ENCODE measurements around the gene FAF1.
A peak's percentile ranks its signal among the peaks of the same experiment; 100 is the strongest.

The FAF1 gene

GRCh38 chr1:50968821-50969610 is 8.9 kb upstream of the FAF1 start (continued):
- peak; percentile 35 for TF ChIP-seq PRDM10 (tag by site-specific recombination; IDR thresholded peaks at IDR 0.05)
- TF ChIP-seq ZBTB21 (tag by site-specific recombination; IDR thresholded peaks at IDR 0.05) = no peak
- no peak for TF ChIP-seq FEZF1 (tag by site-specific recombination; IDR thresholded peaks at IDR 0.05)
- peak; percentile 94 for TF ChIP-seq ZNF335 (tag by site-specific recombination; conservative IDR thresholded peaks at IDR 0.05)
- TF ChIP-seq ZNF600 (tag by site-specific recombination; IDR thresholded peaks at IDR 0.05) = peak; percentile 54; the same call in 1 of the 2 replicates
- peak; percentile 87 for TF ChIP-seq PRDM1 (tag by site-specific recombination; IDR thresholded peaks at IDR 0.05)
- TF ChIP-seq ZBTB7A (tag by site-specific recombination; IDR thresholded peaks at IDR 0.05; ENCODE audit: low read depth) = peak; percentile 54; the same call in 1 of the 2 replicates
- peak; percentile 62; the same call in 1 of the 2 replicates for TF ChIP-seq ZNF391 (tag by site-specific recombination; IDR thresholded peaks at IDR 0.05; ENCODE audit: borderline replicate concordance, low read depth)
- peak; percentile 39; the same call in 1 of the 2 replicates for TF ChIP-seq ZXDB (tag by site-specific recombination; IDR thresholded peaks at IDR 0.05)
- peak; percentile 75 for TF ChIP-seq ZBTB26 (tag by site-specific recombination; optimal IDR thresholded peaks at IDR 0.05)
- TF ChIP-seq SALL2 (tag by site-specific recombination; IDR thresholded peaks at IDR 0.05; ENCODE audit: borderline replicate concordance) = no peak
- TF ChIP-seq ZNF112 (tag by site-specific recombination; IDR thresholded peaks at IDR 0.05) = no peak
- peak; percentile 83; the same call in 1 of the 2 replicates for TF ChIP-seq PATZ1 (tag by site-specific recombination; IDR thresholded peaks at IDR 0.05)
- TF ChIP-seq ZNF398 (tag by site-specific recombination; IDR thresholded peaks at IDR 0.05) = peak; percentile 55; the same call in 1 of the 2 replicates
- TF ChIP-seq BCL11A (tag by site-specific recombination; IDR thresholded peaks at IDR 0.05; ENCODE audit: low read depth) = peak; percentile 79
- peak; percentile 65 for TF ChIP-seq ZBTB10 (tag by site-specific recombination; IDR thresholded peaks at IDR 0.05)
- TF ChIP-seq BCL11B (tag by site-specific recombination; IDR thresholded peaks at IDR 0.05; ENCODE audit: low read depth) = peak; percentile 57; the same call in 1 of the 2 replicates
- peak; percentile 77 for TF ChIP-seq ZNF341 (tag by site-specific recombination; IDR thresholded peaks at IDR 0.05; ENCODE audit: low read depth)
- TF ChIP-seq ZNF223 (tag by site-specific recombination; IDR thresholded peaks at IDR 0.05) = peak; percentile 48; the same call in 1 of the 2 replicates
- no peak for TF ChIP-seq MYNN (tag by site-specific recombination; IDR thresholded peaks at IDR 0.05; ENCODE audit: borderline replicate concordance)
- peak; percentile 25; the same call in 1 of the 2 replicates for TF ChIP-seq ZFHX2 (tag by site-specific recombination; conservative IDR thresholded peaks at IDR 0.05)
- TF ChIP-seq ZBTB49 (tag by site-specific recombination; IDR thresholded peaks at IDR 0.05; ENCODE audit: low read depth) = no peak
- peak; percentile 55 for TF ChIP-seq ZBTB20 (tag by site-specific recombination; IDR thresholded peaks at IDR 0.05)
- TF ChIP-seq ZNF629 (tag by site-specific recombination; IDR thresholded peaks at IDR 0.05) = peak; percentile 9
- peak; percentile 35 for TF ChIP-seq GLIS1 (tag by site-specific recombination; IDR thresholded peaks at IDR 0.05)

Data from HEK293 (cell line).